Endothelial cell of umbilical vein (primary cell): ENCODE data around the gene NIPBL. TPM values are rescaled to one million over a fixed set of nuclear protein-coding genes. Genes with fewer than 3 reads are reported as not detected.

Experiments used
- BruUV-seq: library from RNA; stranded (reverse); fragments of 400-500 nt; replicated peaks from 2 replicates; lab custom pipeline; 2021; lab: Mats Ljungman, UMichigan
- CTCF ChIA-PET: fragments of 300-600, 350-600 bp; sonication (Branson Sonifier 250); formaldehyde crosslinking; loops from one replicate; lab custom pipeline; 2021; ENCODE audit warnings: antibody characterized with exemption, inconsistent platforms; lab: Charles Lee
- POLR2A ChIA-PET: fragments of 300-600, 350-600 bp; sonication (Branson Sonifier 250); formaldehyde crosslinking; loops from one replicate; lab custom pipeline; 2021; ENCODE audit warnings: antibody characterized with exemption, inconsistent platforms; lab: Charles Lee
- DNase-seq: peaks from one replicate; pipeline ENCODE4 v3.0.0-alpha.2; 2011; ENCODE audit warnings: low read depth, low spot score
- FAIRE-seq: peaks from 2 replicates; lab custom pipeline; 2011; peaks lifted over from hg19 to GRCh38; lab: Jason Lieb, UNC
- H2AFZ ChIP-seq: 2 replicates; pipeline ENCODE4 v1.6.0; 2012; ENCODE audit warnings: low read depth, low read length, control low read depth, inconsistent platforms
- H3K27ac ChIP-seq: 2 replicates; pipeline ENCODE4 v1.5.1; 2011; ENCODE audit warnings: low read depth, mild to moderate bottlenecking, control low read depth, low read length, moderate library complexity; ENCODE audit not compliant: insufficient read depth
- H3K27me3 ChIP-seq, 2 experiments: 2 replicates each; pipeline versions ENCODE4 v1.6.0 to v1.6.1; 2011; ENCODE audit warnings: low read length in 2 of 2, mixed read lengths in 1 of 2; ENCODE audit not compliant: control insufficient read depth in 2 of 2, insufficient read depth in 2 of 2
- H3K36me3 ChIP-seq, 2 experiments: 2 replicates in 1 of 2; 3 replicates in 1 of 2; pipeline ENCODE4 v1.5.1; 2011; ENCODE audit warnings: low read length in 2 of 2, mild to moderate bottlenecking in 1 of 2, moderate library complexity in 1 of 2; ENCODE audit not compliant: control insufficient read depth in 2 of 2, insufficient read depth in 2 of 2; ENCODE audit errors: extremely low read depth in 1 of 2
- H3K4me1 ChIP-seq: 3 replicates; pipeline ENCODE4 v1.5.1; 2011; ENCODE audit warnings: mild to moderate bottlenecking, low read length; ENCODE audit not compliant: control insufficient read depth, insufficient read depth; ENCODE audit errors: extremely low read depth
- H3K4me2 ChIP-seq: 2 replicates; pipeline ENCODE4 v1.6.1; 2011; ENCODE audit warnings: low read length, control low read depth, mixed read lengths; ENCODE audit not compliant: insufficient read depth
- H3K4me3 ChIP-seq, 3 experiments: fragments of 200-600 bp in 1 of 3; sonication (generic), shearing (Covaris generic) in 1 of 3; replicated peaks in 1 of 3; 2 replicates each; pipeline ENCODE4 v1.5.1; 2011 to 2016; ENCODE audit warnings: control low read depth in 3 of 3, low read length in 3 of 3, mild to moderate bottlenecking in 2 of 3, inconsistent platforms in 1 of 3, low read depth in 1 of 3, moderate library complexity in 1 of 3; ENCODE audit not compliant: insufficient read depth in 1 of 3
- H3K79me2 ChIP-seq: 2 replicates; pipeline ENCODE4 v1.6.0; 2012; ENCODE audit warnings: low read length, inconsistent platforms; ENCODE audit not compliant: control insufficient read depth, insufficient read depth
- H3K9ac ChIP-seq: replicated peaks from 2 replicates; pipeline ENCODE3; 2011; ENCODE audit warnings: low read length, control low read depth; ENCODE audit not compliant: insufficient read depth; ENCODE audit errors: extremely low read depth
- H3K9me1 ChIP-seq: replicated peaks from 3 replicates; pipeline ENCODE4 v1.6.0; 2011; ENCODE audit warnings: mild to moderate bottlenecking, low read length; ENCODE audit not compliant: control insufficient read depth, insufficient read depth; ENCODE audit errors: extremely low read depth
- H3K9me3 ChIP-seq: replicated peaks from 2 replicates; pipeline ENCODE4 v1.5.1; 2012; ENCODE audit warnings: low read length, inconsistent platforms; ENCODE audit not compliant: control insufficient read depth, insufficient read depth
- H4K20me1 ChIP-seq: replicated peaks from 2 replicates; pipeline ENCODE3; 2011; ENCODE audit warnings: mild to moderate bottlenecking, low read length; ENCODE audit not compliant: control insufficient read depth, insufficient read depth; ENCODE audit errors: extremely low read depth
- EZH2 ChIP-seq: IDR thresholded peaks from 2 replicates; pipeline ENCODE4 v1.6.1; 2012; ENCODE audit warnings: borderline replicate concordance, low read depth, mild to moderate bottlenecking, moderate library complexity, low read length, inconsistent platforms; ENCODE audit not compliant: severe bottlenecking
- FOS ChIP-seq: IDR thresholded peaks from 2 replicates; pipeline ENCODE4 v1.6.1; 2011; ENCODE audit warnings: mild to moderate bottlenecking, low read length, moderate library complexity, borderline replicate concordance; ENCODE audit not compliant: insufficient read depth
- GATA2 ChIP-seq: IDR thresholded peaks from 2 replicates; pipeline ENCODE4 v1.7.0; 2011; ENCODE audit warnings: low read depth, mild to moderate bottlenecking, moderate library complexity, mixed read lengths, low read length; ENCODE audit not compliant: insufficient read length, insufficient read depth
- JUN ChIP-seq: IDR thresholded peaks from 2 replicates; pipeline ENCODE4 v1.6.1; 2011; ENCODE audit warnings: borderline replicate concordance, low read depth; ENCODE audit not compliant: insufficient read length, insufficient read depth
- MYC ChIP-seq: IDR thresholded peaks from one replicate; pipeline ENCODE4 v1.6.1; 2011; ENCODE audit warnings: mild to moderate bottlenecking, low read depth, low read length
- POLR2A ChIP-seq: IDR thresholded peaks from 2 replicates; pipeline ENCODE4 v1.6.1; 2012; ENCODE audit warnings: low read depth, mild to moderate bottlenecking, control low read depth, low read length
- POLR2AphosphoS5 ChIP-seq: IDR thresholded peaks from 2 replicates; pipeline ENCODE4 v1.6.1; 2012; ENCODE audit warnings: low read depth, mild to moderate bottlenecking, control low read depth, low read length, moderate library complexity; ENCODE audit not compliant: insufficient read depth
- dilution Hi-C: fragments of 300-500 bp; cut with MboI; formaldehyde crosslinking; loops from one replicate; pipeline ENCODE4 v1.15.0; 2019; ENCODE audit warnings: low sequenced_read_pairs; ENCODE audit not compliant: extremely low pct_ligation_motif_present
- intact Hi-C: fragments of 100-400 bp; cut with micrococcal nuclease; formaldehyde crosslinking; loops from one replicate; pipeline ENCODE4 v1.10.0; 2022
- polyA plus RNA-seq, 4 experiments: library from polyadenylated mRNA; depleted of rRNA in 3 of 4; stranded (reverse) in 3 of 4; unstranded in 1 of 4; fragments of >200 nt; gene quantifications; 2 replicates each; pipeline versions ENCODE4 v1.2.1 to v1.2.3, GENCODE V29; 2011 to 2012; ENCODE audit warnings: missing spikeins in 1 of 4
- total RNA-seq: library from RNA; stranded (reverse); gene quantifications from 2 replicates; pipeline ENCODE4 v1.2.3, GENCODE V29; 2021
- TF ChIP-seq, protein P1 (sequence below), 2 donors: IDR thresholded peaks; 1 replicate in 1 of 2; 2 replicates in 1 of 2; pipeline ENCODE4 v1.5.1; 2011; ENCODE audit warnings: low read length in 2 of 2, mild to moderate bottlenecking in 2 of 2, moderate library complexity in 2 of 2, control low read depth in 1 of 2, inconsistent platforms in 1 of 2, low read depth in 1 of 2; ENCODE audit not compliant: insufficient read depth in 1 of 2; ENCODE audit errors: extremely low read depth in 1 of 2
- TF ChIP-seq, protein P2 (sequence below): IDR thresholded peaks from 2 replicates; pipeline ENCODE4 v1.6.1; 2011; ENCODE audit not compliant: insufficient read depth, insufficient read length

The NIPBL gene
- total and polyA plus RNA-seq, 2 donors (not counting 3 experiments of a cell fraction or from before 2014, with no cell fraction given) = 15.5 to 50.7 TPM

DNA sequence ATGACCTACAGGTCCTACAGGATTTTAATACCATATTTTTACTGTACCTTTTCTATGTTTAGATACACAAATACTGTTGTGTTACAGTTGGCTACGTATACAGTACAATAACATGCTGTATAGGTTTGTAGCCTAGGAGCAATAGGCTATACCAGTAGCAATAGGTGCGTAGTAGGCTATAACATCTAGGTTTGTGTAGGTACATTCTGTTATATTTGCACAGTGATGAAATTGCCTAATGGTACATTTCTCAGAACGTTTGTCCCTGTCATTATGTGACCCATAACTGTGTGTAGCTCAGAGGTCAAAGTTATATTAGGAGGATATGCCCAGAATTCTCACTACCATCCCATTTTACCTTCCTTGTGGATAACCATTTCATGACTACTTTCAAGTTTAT is 59.7 kb downstream of the NIPBL start:
- peaks cover 91% of the 10 kb centered on the region for H3K79me2 ChIP-seq
- H2AFZ ChIP-seq = no peak overlapping the region
- DNase-seq (no peak), FAIRE-seq (no peak)
- H3K9me1 ChIP-seq = peaks cover 3% of the 10 kb centered on the region
- H3K36me3 ChIP-seq = no peaks in the 10 kb centered on the region
- no peaks in the 10 kb centered on the region for H3K9me3 ChIP-seq
- H4K20me1 ChIP-seq = peaks cover 11% of the 10 kb centered on the region
- H3K27me3 ChIP-seq = no peaks in the 10 kb centered on the region
- H3K4me2 ChIP-seq = no peak overlapping the region
- H3K4me1 ChIP-seq = peaks cover 32% of the 10 kb centered on the region
- no peak overlapping the region for H3K4me3 ChIP-seq
- intact Hi-C loops = no loop called here
- no peak overlapping the region for H3K27ac ChIP-seq
- no TSS peak for BruUV-seq
- CTCF ChIA-PET = interaction anchor here (3.8 kb wide), 1 partner anchor 9 kb away, joined by 16 read pairs; no protein-coding TSS in a partner anchor
- dilution Hi-C loops = no loop called here
- H3K9ac ChIP-seq = no peak overlapping the region
- TF ChIP-seq, protein P1, sequence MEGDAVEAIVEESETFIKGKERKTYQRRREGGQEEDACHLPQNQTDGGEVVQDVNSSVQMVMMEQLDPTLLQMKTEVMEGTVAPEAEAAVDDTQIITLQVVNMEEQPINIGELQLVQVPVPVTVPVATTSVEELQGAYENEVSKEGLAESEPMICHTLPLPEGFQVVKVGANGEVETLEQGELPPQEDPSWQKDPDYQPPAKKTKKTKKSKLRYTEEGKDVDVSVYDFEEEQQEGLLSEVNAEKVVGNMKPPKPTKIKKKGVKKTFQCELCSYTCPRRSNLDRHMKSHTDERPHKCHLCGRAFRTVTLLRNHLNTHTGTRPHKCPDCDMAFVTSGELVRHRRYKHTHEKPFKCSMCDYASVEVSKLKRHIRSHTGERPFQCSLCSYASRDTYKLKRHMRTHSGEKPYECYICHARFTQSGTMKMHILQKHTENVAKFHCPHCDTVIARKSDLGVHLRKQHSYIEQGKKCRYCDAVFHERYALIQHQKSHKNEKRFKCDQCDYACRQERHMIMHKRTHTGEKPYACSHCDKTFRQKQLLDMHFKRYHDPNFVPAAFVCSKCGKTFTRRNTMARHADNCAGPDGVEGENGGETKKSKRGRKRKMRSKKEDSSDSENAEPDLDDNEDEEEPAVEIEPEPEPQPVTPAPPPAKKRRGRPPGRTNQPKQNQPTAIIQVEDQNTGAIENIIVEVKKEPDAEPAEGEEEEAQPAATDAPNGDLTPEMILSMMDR (IDR thresholded peaks at IDR 0.05; ENCODE audit: extremely low read depth in 1 of 2, insufficient read depth in 1 of 2, low read depth in 1 of 2, low read length in 2 of 2) = no peak
- TF ChIP-seq POLR2A (no peak), FOS (no peak), POLR2AphosphoS5 (no peak), JUN (no peak), GATA2 (no peak), MYC (no peak), EZH2 (no peak)
- TF ChIP-seq, protein P2, sequence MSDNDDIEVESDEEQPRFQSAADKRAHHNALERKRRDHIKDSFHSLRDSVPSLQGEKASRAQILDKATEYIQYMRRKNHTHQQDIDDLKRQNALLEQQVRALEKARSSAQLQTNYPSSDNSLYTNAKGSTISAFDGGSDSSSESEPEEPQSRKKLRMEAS = no peak
- POLR2A ChIA-PET = no interaction called here
